GM15510 (cell line): Measurements from ENCODE around the gene BTBD17.

Source experiments
- POLR2A ChIP-seq: IDR thresholded peaks from 3 replicates; pipeline ENCODE4 v1.6.1; 2011; ENCODE audit warnings: borderline replicate concordance; ENCODE audit not compliant: insufficient read length; ENCODE audit errors: extremely low read depth

The BTBD17 gene

GRCh38 chr17:74391771-74392170 lies 30.1 kb upstream of the BTBD17 start:
- TF ChIP-seq POLR2A, result no peak

GRCh38 chr17:74390680-74391653 lies 29.3 kb upstream of the BTBD17 start:
- TF ChIP-seq POLR2A, result no peak

DNA sequence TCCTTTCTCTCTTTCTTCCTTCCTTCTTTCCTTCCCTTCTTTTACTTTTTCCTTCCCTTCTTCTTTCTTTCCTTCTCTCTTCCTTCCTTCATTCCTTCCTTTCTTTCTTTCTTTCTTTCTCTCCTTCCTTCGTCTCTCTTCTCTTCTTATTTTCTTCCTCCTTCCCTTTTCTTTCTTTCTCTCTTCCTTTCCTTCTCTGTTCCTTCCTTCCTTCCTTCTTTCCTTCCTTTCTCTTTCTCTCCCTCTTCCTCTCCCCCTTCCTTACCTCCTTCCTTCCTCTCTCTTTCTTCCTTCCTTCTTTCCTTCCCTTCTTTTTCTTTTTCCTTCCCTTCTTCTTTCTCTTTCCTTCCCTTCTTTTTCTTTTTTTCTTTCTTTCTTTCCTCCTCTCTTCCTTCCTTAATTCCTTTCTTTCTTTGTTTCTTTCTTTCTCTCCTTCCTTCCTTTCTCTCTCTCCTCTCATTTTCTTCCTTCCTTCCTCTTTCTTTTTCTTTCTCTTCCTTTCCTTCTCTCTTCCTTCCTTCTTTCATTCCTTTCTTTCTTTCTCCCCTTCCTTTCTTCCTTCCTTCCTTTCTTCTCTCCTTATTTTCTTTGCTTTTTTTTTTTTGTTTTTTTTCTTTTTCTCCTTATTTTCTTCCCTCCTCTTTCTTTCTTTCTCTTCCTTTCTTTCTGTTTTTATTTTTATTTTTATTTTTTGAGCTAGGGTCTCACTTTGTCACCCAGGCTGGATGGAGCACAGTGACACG lies 28.4 kb upstream of the BTBD17 start:
- TF ChIP-seq POLR2A, result no peak

DNA sequence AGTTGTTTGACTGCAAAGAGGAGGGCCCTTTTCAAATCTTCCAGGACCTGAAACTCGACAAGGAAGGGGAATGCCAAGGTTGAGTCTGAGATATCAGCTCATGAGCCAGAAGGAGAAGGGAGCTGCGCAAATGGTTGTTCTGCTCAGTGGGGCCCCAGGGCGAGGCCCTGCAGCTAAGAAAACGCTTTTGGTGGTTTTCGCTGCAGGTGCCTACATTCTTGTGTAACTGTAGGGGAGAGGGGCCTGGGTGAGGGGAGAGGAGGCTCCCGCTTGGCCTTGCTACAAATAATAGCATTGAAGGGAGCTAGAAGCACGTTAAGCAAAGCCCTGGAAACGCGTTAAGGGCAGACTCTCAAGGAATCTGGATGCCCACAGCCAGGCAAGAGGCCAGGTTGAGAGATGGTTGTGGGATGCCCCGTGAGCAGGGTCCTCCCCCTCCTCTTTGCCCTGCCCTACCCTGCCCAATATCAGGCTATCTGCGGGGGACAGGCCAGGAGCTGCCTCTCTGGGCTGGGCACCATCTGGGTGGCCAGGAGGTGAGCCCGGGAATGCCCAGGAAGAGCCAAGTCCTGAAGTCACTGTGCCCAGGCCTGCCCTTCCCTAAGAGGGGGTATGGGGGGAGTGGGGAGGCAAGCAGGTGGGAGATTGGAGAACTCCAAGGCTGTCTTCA lies 27.6 kb upstream of the BTBD17 start:
- TF ChIP-seq POLR2A, result no peak

GRCh38 chr17:74387365-74388218 lies 25.9 kb upstream of the BTBD17 start:
- TF ChIP-seq POLR2A, result no peak

DNA sequence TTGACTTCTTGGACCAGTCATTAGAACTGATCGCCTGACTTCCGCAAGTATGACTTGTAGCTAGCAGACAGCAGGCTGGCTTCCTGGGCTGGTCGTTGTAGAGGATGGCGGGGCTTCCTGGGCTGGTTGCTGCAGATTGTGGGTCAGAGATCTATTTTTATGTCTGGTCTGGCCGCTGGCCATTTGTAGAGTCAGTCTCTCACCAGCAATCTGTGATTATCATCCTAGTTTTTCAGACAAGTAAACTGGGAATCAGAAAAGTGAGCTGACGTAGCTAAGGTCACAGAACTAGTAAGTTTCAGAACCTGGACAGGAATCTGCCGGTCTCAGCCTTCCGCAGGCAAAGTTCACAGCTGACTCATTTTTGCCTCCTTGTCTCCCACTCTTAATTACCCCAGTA lies 24.7 kb upstream of the BTBD17 start:
- no peak for TF ChIP-seq POLR2A

GRCh38 chr17:74385201-74385600 lies 23.5 kb upstream of the BTBD17 start:
- TF ChIP-seq POLR2A, result no peak

DNA sequence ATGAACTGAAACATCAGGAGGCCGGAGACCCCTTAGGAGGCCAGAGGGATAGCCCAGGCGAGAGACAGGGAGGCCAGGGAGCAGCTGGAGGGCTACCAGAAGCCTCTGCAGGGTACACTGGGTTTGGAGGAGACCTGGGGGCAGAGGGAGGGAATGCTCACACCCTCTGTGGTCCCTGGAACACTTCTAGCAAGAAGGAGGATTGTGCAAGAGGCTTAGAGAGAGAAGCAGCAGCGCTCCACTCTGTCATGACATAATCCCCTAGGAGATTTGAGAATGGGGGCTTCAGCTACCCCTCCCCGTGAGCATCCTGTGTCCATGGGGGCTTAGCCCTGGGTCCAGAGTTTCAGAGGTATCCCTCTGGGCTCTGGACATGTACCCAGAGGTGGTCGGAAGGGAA lies 21.5 kb upstream of the BTBD17 start:
- no peak for TF ChIP-seq POLR2A

- no peak for TF ChIP-seq POLR2A
These were observed 19.5 kb upstream of the BTBD17 start for GRCh38 chr17:74380959-74381808.

GRCh38 chr17:74380086-74380958 lies 18.7 kb upstream of the BTBD17 start:
- TF ChIP-seq POLR2A, result no peak

DNA sequence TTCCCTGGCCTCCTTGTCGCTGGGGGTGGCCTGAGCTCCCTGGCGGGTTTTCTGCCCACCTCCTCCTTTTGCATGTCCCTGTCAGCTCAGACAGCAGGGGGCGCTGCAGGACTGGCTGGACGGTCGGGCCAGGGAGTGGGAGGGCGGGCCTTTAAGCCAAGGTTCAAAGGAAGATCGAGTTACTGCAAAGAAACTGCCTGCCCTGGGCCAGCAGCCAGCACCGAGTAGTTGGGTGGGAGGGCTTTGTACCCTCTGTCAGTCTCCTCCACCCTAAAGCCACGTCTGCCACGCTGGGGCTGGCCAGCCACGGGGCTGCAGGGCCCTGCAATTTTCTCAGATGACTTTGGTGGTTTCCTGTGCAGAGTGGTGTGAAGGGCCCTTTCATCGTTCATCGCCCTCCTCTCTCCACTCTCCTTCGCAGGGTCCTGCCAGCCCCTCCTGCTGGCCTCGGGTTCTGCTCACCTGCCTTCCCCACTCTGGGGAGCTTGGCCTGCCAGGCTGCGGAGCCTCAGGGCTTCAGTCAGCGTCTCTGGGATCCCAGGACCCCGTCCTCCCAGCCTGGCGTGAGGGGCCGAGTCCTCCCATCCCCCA lies 17.9 kb upstream of the BTBD17 start:
- no peak for TF ChIP-seq POLR2A

GRCh38 chr17:74374858-74375257 lies 13.2 kb upstream of the BTBD17 start:
- no peak for TF ChIP-seq POLR2A
